ENCODE results near the gene FILIP1. TPM values are rescaled to one million over a fixed set of nuclear protein-coding genes. Genes with fewer than 3 reads are reported as not detected.
A peak's percentile ranks its signal among the peaks of the same experiment; 100 is the strongest.

The FILIP1 gene
- total RNA-seq, 1 donor from 2014 or later = 2.0 TPM

DNA sequence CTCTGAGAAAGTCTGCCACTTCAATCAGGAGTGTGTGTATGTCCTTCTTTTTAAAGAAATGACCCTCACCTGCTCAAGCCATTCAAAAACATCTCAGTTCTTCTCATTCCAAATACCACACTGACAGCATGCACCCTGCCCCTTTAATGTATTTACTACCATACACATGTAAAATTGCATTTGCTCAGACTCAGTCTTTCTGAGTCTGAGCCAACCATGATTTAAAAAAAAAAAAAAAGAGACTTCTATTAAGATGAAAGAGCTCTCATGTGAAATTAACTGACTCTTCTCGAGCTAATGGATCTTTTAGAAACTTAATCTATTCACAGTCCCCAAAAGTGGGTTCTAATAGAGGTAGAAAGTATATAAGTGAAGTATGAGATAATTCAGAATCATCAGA, 1.4 kb upstream of the FILIP1 start:
- Mint-ChIP-seq H3K4me3 (ENCODE audit: unreplicated experiment) (no peak overlapping the region), H3K27ac (ENCODE audit: unreplicated experiment) (no peak overlapping the region)

GRCh38 chr6:75494290-75494689, 690 bp upstream of the FILIP1 start:
- Histone ChIP-seq H3K27ac (ENCODE audit: low read depth, low read length) (no peak overlapping the region), H3K4me3 (ENCODE audit: insufficient read depth, low read depth, low read length) (no peak overlapping the region), H3K27me3 (ENCODE audit: insufficient read depth, low read length) (no peaks in the 10 kb centered on the region), H3K4me1 (ENCODE audit: insufficient read depth, low read length) (no peaks in the 10 kb centered on the region), H3K4me2 (ENCODE audit: low read length) (no peak overlapping the region), H2AFZ (ENCODE audit: low read depth, low read length) (no peak overlapping the region), H3K9ac (ENCODE audit: low read length) (no peak overlapping the region), H3K79me2 (ENCODE audit: insufficient read depth, low read length) (no peaks in the 10 kb centered on the region), H3K9me3 (ENCODE audit: insufficient read depth, low read depth, low read length) (no peaks in the 10 kb centered on the region), H3K36me3 (ENCODE audit: insufficient read depth, low read length) (no peaks in the 10 kb centered on the region), H4K20me1 (ENCODE audit: insufficient read depth, low read length) (no peaks in the 10 kb centered on the region)
- FAIRE-seq = no peak
- H3K4me1 Mint-ChIP-seq (ENCODE audit: low read depth, unreplicated experiment) = peaks cover 7% of the 10 kb centered on the region
- H3K27me3 Mint-ChIP-seq (ENCODE audit: low read depth, unreplicated experiment) = no peaks in the 10 kb centered on the region
- no peaks in the 10 kb centered on the region for H3K36me3 Mint-ChIP-seq (ENCODE audit: low read depth, unreplicated experiment)
- no peak overlapping the region for H3K4me3 Mint-ChIP-seq (ENCODE audit: unreplicated experiment)
- no peak for DNase-seq (ENCODE audit: low read depth)
- H3K27ac Mint-ChIP-seq (ENCODE audit: unreplicated experiment) = peak overlapping the region; percentile 10
- TF ChIP-seq CTCF (IDR thresholded peaks at IDR 0.05; ENCODE audit: insufficient read depth, low read depth, low read length) = no peak
- H3K9me3 Mint-ChIP-seq (ENCODE audit: unreplicated experiment) = no peaks in the 10 kb centered on the region

More for the DNA sequence above, 1.4 kb upstream of the FILIP1 start:
- no peak overlapping the region for H3K4me2 ChIP-seq (ENCODE audit: low read length)
- DNase-seq (ENCODE audit: low read depth) (no peak), FAIRE-seq (no peak)
- no peak overlapping the region for H3K9ac ChIP-seq (ENCODE audit: low read length)
- H3K9me3 Mint-ChIP-seq (ENCODE audit: unreplicated experiment) = no peaks in the 10 kb centered on the region
- no peaks in the 10 kb centered on the region for H3K4me1 ChIP-seq (ENCODE audit: insufficient read depth, low read length)
- H3K36me3 Mint-ChIP-seq (ENCODE audit: low read depth, unreplicated experiment) = no peaks in the 10 kb centered on the region
- no peaks in the 10 kb centered on the region for H3K9me3 ChIP-seq (ENCODE audit: insufficient read depth, low read depth, low read length)
- no peaks in the 10 kb centered on the region for H3K27me3 ChIP-seq (ENCODE audit: insufficient read depth, low read length)
- no peaks in the 10 kb centered on the region for H3K27me3 Mint-ChIP-seq (ENCODE audit: low read depth, unreplicated experiment)
- peaks cover 7% of the 10 kb centered on the region for H3K4me1 Mint-ChIP-seq (ENCODE audit: low read depth, unreplicated experiment)
- H4K20me1 ChIP-seq (ENCODE audit: insufficient read depth, low read length) = no peaks in the 10 kb centered on the region
- TF ChIP-seq EZH2 (IDR thresholded peaks at IDR 0.05; ENCODE audit: insufficient read depth, low read length) (no peak), CTCF (IDR thresholded peaks at IDR 0.05; ENCODE audit: insufficient read depth, low read depth, low read length) (no peak)
- H3K27ac ChIP-seq (ENCODE audit: low read depth, low read length) = no peak overlapping the region
- H3K36me3 ChIP-seq (ENCODE audit: insufficient read depth, low read length) = no peaks in the 10 kb centered on the region
- H2AFZ ChIP-seq (ENCODE audit: low read depth, low read length) = no peak overlapping the region
- H3K79me2 ChIP-seq (ENCODE audit: insufficient read depth, low read length) = no peaks in the 10 kb centered on the region
- no peak overlapping the region for H3K4me3 ChIP-seq (ENCODE audit: insufficient read depth, low read depth, low read length)

DNA sequence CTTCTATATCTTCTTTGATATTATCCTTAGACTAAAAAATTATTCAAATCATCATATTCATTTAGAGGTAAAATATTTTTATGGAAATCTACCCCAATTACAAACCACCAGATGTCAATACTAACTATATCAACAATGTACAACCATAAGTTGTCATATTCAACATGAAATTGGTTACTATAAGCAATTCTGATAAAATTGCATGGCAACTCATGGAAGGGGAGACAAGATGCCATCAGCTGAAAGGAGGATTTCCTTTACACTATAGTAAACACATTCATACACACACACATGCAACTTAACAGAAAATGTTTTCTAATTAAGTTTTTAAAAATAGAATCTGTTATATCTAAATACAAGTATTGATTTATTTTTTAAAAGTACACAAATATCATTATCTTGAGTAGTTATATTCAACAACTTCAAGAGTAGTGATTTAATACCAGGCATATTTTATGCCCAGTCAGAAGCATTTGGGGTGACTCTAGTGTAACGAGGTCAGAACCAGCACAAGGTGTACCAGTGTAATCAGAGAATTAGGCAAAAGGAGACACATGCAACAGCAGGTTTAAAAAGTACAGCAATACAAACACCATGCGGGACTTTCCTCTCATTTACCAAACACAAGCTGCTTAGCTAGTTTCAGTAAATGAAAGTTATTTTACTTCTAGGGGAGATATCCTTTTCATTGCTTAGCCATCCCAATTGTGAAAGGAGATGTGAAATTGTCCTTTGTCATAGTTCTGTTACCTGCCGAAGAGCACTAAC, 1.0 kb downstream of the FILIP1 start:
- Mint-ChIP-seq H3K36me3 (ENCODE audit: low read depth, unreplicated experiment) (no peaks in the 10 kb centered on the region), H3K27ac (ENCODE audit: unreplicated experiment) (no peak overlapping the region), H3K4me1 (ENCODE audit: low read depth, unreplicated experiment) (peaks cover 8% of the 10 kb centered on the region), H3K27me3 (ENCODE audit: low read depth, unreplicated experiment) (no peaks in the 10 kb centered on the region), H3K4me3 (ENCODE audit: unreplicated experiment) (no peak overlapping the region), H3K9me3 (ENCODE audit: unreplicated experiment) (no peaks in the 10 kb centered on the region)
- TF ChIP-seq CTCF (IDR thresholded peaks at IDR 0.05; ENCODE audit: insufficient read depth, low read depth, low read length) (no peak), EZH2 (IDR thresholded peaks at IDR 0.05; ENCODE audit: insufficient read depth, low read length) (no peak)
- Histone ChIP-seq H4K20me1 (ENCODE audit: insufficient read depth, low read length) (no peaks in the 10 kb centered on the region), H3K27ac (ENCODE audit: low read depth, low read length) (no peak overlapping the region), H2AFZ (ENCODE audit: low read depth, low read length) (no peak overlapping the region), H3K36me3 (ENCODE audit: insufficient read depth, low read length) (no peaks in the 10 kb centered on the region), H3K4me3 (ENCODE audit: insufficient read depth, low read depth, low read length) (no peak overlapping the region), H3K9ac (ENCODE audit: low read length) (no peak overlapping the region), H3K4me1 (ENCODE audit: insufficient read depth, low read length) (no peaks in the 10 kb centered on the region), H3K4me2 (ENCODE audit: low read length) (no peak overlapping the region), H3K79me2 (ENCODE audit: insufficient read depth, low read length) (no peaks in the 10 kb centered on the region), H3K27me3 (ENCODE audit: insufficient read depth, low read length) (no peaks in the 10 kb centered on the region), H3K9me3 (ENCODE audit: insufficient read depth, low read depth, low read length) (no peaks in the 10 kb centered on the region)
- DNase-seq (ENCODE audit: low read depth) (no peak), FAIRE-seq (no peak)
